ENCODE results near the gene IFITM5. TPM values are rescaled to one million over a fixed set of nuclear protein-coding genes. Genes with fewer than 3 reads are reported as not detected.

Gene IFITM5
- total RNA-seq, 1 donor from 2014 or later: not detected

DNA sequence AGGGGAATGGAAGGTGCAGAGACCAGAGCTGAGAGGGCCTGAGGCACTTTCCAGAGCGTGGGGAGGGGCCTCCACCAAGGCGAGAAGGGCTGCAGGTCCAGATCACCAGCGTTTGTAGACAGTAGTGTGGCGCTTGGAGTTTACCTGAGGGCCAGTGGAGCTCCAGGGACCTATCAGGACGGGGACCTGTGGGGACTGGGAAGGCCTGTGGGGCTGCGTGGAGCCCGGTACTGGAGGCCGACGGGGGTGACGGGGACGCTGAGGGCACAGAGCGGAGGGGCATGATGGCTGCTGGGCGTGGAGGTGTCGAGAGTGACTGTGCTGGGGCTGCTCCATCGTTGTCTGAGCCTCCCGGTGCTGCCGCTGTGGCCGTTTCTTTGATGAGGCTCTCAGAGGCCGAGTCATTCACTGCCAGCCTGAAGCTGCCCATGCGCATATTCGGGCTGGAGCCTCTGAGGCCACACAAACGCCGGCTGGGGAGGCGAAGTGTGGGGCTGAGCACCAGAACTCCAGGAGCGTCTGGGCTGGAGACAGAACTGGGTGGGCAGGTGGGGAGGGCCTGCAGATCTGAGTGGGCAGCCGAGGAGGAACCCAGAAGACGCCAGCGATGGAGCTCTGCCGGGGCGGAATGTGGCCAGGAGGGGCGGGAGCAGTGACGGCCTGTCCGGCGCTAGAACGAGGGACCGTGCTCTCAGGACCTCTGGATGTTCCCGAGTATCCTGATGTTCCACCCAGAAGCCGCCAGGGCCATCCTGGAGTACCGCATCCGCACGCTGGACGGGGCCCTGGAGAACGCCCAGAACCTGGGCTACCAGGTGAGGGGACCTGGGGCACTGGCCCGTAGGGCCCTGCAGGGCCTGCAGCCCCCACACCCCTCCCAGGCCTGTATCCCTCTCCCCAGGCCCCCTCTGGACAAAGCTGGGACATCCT is 7.8 kb downstream of the IFITM5 start:
- Mint-ChIP-seq H3K4me3 (peak overlapping the region; percentile 67), H3K27ac (no peak overlapping the region), H3K36me3 (peaks cover 3% of the 10 kb centered on the region), H3K4me1 (ENCODE audit: unreplicated experiment) (peaks cover 3% of the 10 kb centered on the region), H3K9me3 (no peaks in the 10 kb centered on the region), H3K27me3 (peaks cover 11% of the 10 kb centered on the region)
- no peak for DNase-seq (ENCODE audit: extremely low spot score, unreplicated experiment)
- TF ChIP-seq, protein P1, sequence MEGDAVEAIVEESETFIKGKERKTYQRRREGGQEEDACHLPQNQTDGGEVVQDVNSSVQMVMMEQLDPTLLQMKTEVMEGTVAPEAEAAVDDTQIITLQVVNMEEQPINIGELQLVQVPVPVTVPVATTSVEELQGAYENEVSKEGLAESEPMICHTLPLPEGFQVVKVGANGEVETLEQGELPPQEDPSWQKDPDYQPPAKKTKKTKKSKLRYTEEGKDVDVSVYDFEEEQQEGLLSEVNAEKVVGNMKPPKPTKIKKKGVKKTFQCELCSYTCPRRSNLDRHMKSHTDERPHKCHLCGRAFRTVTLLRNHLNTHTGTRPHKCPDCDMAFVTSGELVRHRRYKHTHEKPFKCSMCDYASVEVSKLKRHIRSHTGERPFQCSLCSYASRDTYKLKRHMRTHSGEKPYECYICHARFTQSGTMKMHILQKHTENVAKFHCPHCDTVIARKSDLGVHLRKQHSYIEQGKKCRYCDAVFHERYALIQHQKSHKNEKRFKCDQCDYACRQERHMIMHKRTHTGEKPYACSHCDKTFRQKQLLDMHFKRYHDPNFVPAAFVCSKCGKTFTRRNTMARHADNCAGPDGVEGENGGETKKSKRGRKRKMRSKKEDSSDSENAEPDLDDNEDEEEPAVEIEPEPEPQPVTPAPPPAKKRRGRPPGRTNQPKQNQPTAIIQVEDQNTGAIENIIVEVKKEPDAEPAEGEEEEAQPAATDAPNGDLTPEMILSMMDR (conservative IDR thresholded peaks at IDR 0.05): no peak

DNA sequence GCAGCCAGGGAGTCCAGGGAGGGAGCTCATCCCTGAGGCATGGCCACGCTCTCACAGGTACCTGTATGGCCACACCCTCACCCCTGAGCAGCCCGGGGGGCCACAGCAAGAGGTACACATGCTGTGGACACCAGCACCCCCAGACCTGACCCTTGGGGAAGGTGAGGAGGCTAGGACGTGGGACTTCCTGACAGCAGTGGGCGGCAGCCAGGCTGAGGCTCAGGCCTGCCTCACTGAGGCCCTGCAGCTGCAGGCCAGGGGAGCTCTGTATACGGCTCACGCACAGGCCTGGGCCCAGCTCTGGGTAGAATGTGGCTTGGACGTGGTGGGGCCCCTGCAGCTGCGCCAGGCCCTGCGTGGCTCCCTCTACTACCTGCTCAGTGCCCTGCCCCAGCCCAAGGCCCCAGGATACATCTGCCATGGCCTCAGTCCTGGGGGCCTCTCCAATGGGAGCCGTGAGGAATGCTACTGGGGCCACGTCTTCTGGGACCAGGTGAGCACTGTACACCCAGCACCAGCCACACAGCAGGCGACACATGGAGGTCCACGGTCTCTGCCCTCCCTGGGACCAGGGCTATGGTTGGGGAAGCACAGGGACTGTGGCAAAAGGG is 8.6 kb downstream of the IFITM5 start:
- Mint-ChIP-seq H3K27me3 (peaks cover 16% of the 10 kb centered on the region), H3K9me3 (no peaks in the 10 kb centered on the region), H3K36me3 (peaks cover 3% of the 10 kb centered on the region), H3K4me3 (peak overlapping the region; percentile 67), H3K4me1 (ENCODE audit: unreplicated experiment) (peaks cover 3% of the 10 kb centered on the region), H3K27ac (no peak overlapping the region)
- no peak for DNase-seq (ENCODE audit: extremely low spot score, unreplicated experiment)
- TF ChIP-seq, protein P1 (conservative IDR thresholded peaks at IDR 0.05): no peak

DNA sequence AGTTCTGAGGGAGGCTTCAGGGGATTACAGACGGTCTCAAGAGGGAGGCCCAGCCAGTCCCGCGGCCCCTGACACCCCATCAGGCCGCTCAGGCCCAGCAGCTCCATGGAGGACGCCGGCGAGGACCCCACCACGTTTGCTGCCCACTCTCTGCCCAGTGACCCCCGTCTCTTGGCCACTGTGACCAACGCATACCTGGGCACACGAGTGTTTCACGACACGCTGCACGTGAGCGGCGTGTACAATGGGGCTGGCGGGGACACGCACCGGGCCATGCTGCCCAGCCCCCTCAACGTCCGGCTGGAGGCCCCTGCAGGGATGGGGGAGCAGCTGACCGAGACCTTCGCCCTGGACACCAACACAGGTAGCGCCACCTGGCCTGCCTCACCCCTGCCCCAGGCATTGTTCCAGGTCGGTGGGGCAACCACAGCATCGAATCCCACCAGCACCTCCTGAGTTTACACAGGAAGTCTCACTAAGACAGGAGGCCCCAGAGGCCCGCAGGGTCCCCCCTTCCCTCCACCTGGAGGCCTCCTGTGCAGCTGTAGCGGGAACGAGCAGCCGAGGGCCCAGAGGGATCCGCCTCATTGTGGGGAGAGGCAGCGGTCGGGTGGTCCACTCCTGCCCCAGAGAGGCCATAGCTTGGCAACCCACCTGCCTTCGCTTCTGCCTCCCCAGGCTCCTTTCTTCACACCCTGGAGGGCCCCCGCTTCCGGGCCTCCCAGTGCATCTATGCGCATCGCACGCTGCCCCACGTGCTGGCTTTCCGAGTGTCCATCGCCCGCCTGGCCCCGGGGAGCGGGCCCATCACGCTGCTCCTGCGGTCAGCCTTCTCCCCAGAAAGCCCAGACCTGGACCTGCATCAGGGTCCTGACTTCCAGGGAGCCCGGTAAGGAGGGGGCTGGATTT is 9.4 kb downstream of the IFITM5 start:
- Mint-ChIP-seq H3K27me3 (peaks cover 16% of the 10 kb centered on the region), H3K4me3 (peak overlapping the region; percentile 69), H3K9me3 (no peaks in the 10 kb centered on the region), H3K36me3 (peaks cover 3% of the 10 kb centered on the region), H3K4me1 (ENCODE audit: unreplicated experiment) (peaks cover 3% of the 10 kb centered on the region), H3K27ac (no peak overlapping the region)
- DNase-seq (ENCODE audit: extremely low spot score, unreplicated experiment): no peak
- TF ChIP-seq, protein P1 (conservative IDR thresholded peaks at IDR 0.05): no peak

DNA sequence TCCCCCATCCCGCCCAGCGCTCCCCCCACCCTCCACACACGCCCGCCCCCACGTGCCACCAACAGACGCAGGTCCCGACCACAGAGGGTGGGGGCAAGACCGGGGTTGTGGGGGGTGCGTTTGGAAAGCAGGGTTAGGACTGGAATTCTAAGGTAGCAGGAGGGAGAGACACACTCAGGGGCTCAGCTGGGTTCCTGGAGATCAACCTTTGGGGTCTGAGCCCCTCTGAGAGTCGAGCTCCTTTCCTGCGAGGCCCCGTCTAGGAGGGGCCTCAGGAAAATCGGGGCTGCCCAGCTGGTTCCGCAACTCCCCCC is 10.0 kb downstream of the IFITM5 start:
- Mint-ChIP-seq H3K4me3 (peak overlapping the region; percentile 69), H3K36me3 (peaks cover 3% of the 10 kb centered on the region), H3K27me3 (peaks cover 16% of the 10 kb centered on the region), H3K27ac (no peak overlapping the region), H3K9me3 (no peaks in the 10 kb centered on the region), H3K4me1 (ENCODE audit: unreplicated experiment) (peaks cover 3% of the 10 kb centered on the region)
- TF ChIP-seq, protein P1 (conservative IDR thresholded peaks at IDR 0.05): no peak
- DNase-seq (ENCODE audit: extremely low spot score, unreplicated experiment): no peak

Measured in type B pancreatic cell (in vitro differentiated cells).